Large intestine (tissue), 3 donors: ENCODE results near the gene SLC15A3. TPM values are rescaled to one million over a fixed set of nuclear protein-coding genes. Genes with fewer than 3 reads are reported as not detected.

Source experiments
- DNase-seq, 2 donors: peaks; one replicate each; pipeline versions ENCODE4 v3.0.0 to v3.0.0-alpha.2; 2013
- H3K27ac ChIP-seq: one replicate; pipeline ENCODE4 v1.5.1; 2013; ENCODE audit warnings: low read length
- H3K27me3 ChIP-seq: 2 replicates; pipeline ENCODE4 v1.6.1; 2013; ENCODE audit warnings: low read length; ENCODE audit not compliant: control insufficient read depth, insufficient read depth
- H3K36me3 ChIP-seq: 2 replicates; pipeline ENCODE4 v1.6.1; 2013; ENCODE audit warnings: low read length; ENCODE audit not compliant: control insufficient read depth, insufficient read depth
- H3K4me1 ChIP-seq: one replicate; pipeline ENCODE4 v1.6.1; 2013; ENCODE audit warnings: low read length; ENCODE audit not compliant: control insufficient read depth, insufficient read depth
- H3K4me3 ChIP-seq: one replicate; pipeline ENCODE4 v1.5.1; 2013; ENCODE audit warnings: low read length
- H3K9me3 ChIP-seq: one replicate; pipeline ENCODE4 v1.6.1; 2013; ENCODE audit warnings: mild to moderate bottlenecking, low read depth, low read length, moderate library complexity; ENCODE audit not compliant: control insufficient read depth
- WGBS: methylation state at CpG from one replicate; pipeline ENCODE4 v1.1.5; 2013; ENCODE audit warnings: low lambda C conversion rate; ENCODE audit not compliant: insufficient coverage; 5-methylcytosine and 5-hydroxymethylcytosine counted together
- polyA plus RNA-seq: library from polyadenylated mRNA; unstranded; fragments of 120-200 nt; gene quantifications from one replicate; pipeline ENCODE4 v1.2.1, GENCODE V29; 2013

The SLC15A3 gene
- polyA plus RNA-seq, 1 donor: 19.8 TPM

DNA sequence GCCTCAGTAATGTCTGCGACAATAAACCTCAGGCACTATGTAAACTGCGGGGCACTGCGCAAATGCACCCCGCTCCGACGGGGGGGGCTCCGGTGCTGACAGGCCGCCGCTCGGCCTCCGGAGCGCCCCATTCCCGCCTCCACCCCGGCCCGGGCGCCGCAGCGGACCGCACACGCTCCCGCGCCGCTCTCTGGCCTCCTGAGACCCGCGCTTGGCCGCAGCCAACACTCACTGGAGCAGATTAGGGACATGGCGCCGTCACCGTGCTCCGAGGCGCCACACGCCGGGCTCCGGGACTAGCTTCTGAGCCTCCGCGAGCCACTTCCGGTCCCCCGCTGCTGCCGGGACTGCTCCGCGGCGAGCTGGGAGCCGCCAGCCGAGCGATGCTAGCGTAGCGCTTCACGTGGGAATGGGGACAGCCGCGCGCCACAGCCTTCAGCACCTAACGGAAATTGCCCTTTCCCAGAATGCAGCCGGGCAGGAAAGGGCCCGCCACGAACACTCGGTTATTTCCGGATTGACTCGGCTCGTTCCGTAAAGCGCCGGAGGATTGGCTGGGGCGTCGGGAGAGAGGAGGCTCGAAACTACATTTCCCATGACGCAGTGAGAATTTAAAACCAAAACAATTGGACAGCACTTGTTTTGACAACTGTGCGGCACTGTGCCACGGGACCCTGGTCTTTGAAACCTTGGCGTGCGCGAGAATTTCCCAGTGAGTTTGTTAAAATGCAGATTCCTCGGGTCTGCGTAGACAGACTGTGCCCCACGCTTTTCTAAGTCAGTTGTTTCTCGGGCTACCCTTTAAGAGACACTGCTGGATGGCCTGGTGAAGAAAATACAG, 45.6 kb downstream of the SLC15A3 start, which contains the start of gene PRPF19:
Gene PRPF19 (minus strand): TSS at position 454 of the 841 bp plus-strand sequence. CDS start 203 bp downstream, at position 251.
- Histone ChIP-seq H3K27me3 (peaks cover 2% of the 10 kb centered on the region), H3K27ac (peak within 1 kb of the TSS; percentile 95), H3K4me1 (peaks cover 15% of the 10 kb centered on the region), H3K9me3 (no peaks in the 10 kb centered on the region), H3K36me3 (peaks cover 28% of the 10 kb centered on the region), H3K4me3 (peak within 1 kb of the TSS; percentile 85)
- DNase-seq: peak; percentile 96 to 98
- no CpG with 5 or more reads among the region's 75 CpGs for WGBS

DNA sequence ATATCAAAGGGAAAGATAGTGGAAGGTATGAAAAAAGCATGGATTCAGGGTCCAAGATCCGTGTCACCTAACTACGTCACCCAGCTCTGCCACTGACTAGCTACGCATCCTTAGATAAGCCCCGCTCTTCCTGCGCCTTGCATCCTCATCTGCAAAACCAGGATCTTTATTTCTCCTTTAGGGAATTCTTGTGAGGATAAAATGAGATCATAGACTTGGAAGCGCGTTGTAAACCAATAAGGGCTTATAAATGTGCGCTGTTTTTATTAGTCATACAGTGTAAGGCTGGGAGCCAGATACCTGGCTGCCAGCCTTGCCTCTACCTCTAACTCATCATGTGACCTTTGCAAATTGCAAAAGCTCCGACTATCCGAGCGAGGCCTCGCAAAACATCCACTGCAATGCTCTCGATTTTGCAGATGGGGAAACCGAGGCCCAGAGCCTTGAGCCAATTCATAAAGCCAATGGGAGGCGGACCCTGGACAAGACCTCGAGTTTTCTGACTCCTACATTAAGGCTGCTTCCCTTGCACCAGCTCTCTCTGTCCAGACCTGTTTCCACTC, 46.3 kb downstream of the SLC15A3 start:
- H3K4me1 ChIP-seq: peaks cover 15% of the 10 kb centered on the region
- DNase-seq: peak; percentile 66 to 81
- peaks cover 2% of the 10 kb centered on the region for H3K27me3 ChIP-seq
- H3K36me3 ChIP-seq: peaks cover 35% of the 10 kb centered on the region
- no peaks in the 10 kb centered on the region for H3K9me3 ChIP-seq
- WGBS: no CpG with 5 or more reads among the region's 16 CpGs
- H3K27ac ChIP-seq: peak overlapping the region; percentile 95
- peak overlapping the region; percentile 85 for H3K4me3 ChIP-seq

DNA sequence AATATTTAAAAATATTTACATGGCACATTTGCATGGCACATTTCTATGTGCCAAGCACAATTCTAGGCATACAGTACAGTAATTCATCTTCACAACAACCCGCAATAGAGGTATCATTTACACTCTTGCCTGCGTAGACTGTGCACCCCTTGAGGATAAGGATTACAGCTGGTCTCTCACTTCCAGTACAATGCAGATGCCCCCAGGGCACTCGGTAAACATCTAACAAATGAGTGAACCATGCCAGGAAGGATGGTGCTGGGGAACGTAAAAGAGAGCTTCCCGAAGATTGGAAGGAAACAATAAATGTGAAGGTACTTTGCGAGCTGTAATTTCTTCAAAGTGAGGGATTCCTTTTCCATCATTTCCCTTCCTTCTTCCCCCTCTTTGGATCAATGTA, 46.9 kb downstream of the SLC15A3 start:
- Histone ChIP-seq H3K9me3 (no peaks in the 10 kb centered on the region), H3K4me3 (peak overlapping the region; percentile 85), H3K36me3 (peaks cover 41% of the 10 kb centered on the region), H3K27me3 (no peaks in the 10 kb centered on the region), H3K27ac (peak overlapping the region; percentile 95), H3K4me1 (peaks cover 15% of the 10 kb centered on the region)
- 0% methylated on average over 1 of the region's 6 CpGs for WGBS
- no peak for DNase-seq

DNA sequence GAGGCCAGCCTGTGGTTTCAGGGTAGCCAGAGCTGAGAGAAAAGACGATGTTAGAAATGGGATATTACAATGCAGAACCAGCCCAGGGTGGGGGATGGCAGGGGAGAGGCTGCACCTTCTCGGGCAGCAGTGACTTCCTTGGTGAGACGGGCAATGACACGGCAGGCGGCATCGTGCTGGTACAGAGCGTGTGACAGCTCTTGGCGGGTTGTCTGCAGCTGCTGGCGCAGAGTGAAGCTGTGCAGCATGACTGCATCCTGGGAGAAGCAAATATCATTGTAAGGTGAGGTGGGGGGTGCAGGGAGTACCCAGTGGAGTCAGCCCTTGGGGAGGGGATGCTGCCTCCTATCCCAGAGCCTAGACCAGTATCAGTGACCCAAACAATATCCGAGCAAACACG, 49.4 kb downstream of the SLC15A3 start:
- H3K36me3 ChIP-seq: peaks cover 61% of the 10 kb centered on the region

DNA sequence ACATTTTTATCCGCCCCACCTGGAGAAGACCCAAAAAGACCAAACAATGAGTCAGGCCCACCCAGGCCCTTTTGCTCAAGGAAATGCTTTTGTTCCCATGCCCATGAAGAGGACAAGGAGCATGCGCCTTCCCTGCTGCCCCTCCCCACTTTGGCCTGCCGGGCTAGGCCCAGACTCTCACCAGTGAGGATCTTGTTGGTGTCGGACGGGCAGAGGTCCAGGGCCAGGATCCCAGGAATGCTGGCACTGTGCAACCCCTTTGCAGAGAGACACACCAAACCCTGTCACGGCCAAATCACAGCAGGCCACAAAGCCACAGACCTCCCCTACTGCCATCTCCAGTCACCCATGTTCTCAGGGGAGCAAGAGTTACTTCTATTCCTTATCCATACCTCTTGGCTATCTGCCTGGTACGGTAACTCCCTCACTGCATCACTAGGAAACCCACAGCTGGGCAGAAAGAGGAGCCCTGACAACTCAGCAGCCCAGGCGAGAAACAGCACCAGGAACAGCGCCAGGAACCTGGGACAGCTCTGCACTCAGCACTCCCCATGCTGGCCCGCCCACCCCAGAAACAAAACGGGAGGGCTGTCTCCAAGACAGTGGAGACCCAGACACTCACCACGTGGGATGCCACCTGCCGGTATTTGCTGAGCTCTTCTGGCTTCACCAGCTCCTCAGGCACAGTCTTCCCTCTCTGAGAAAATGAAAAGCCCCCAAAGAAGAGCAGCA, 51.1 kb downstream of the SLC15A3 start:
- Histone ChIP-seq H3K27me3 (no peaks in the 10 kb centered on the region), H3K36me3 (peaks cover 75% of the 10 kb centered on the region), H3K4me3 (no peak overlapping the region), H3K4me1 (peaks cover 12% of the 10 kb centered on the region), H3K9me3 (no peaks in the 10 kb centered on the region), H3K27ac (no peak overlapping the region)
- no peak for DNase-seq
- no CpG with 5 or more reads among the region's 13 CpGs for WGBS

More for the DNA sequence above, 49.4 kb downstream of the SLC15A3 start:
- no peak overlapping the region for H3K27ac ChIP-seq
- H3K4me3 ChIP-seq: no peak overlapping the region
- H3K9me3 ChIP-seq: no peaks in the 10 kb centered on the region
- peaks cover 15% of the 10 kb centered on the region for H3K4me1 ChIP-seq
- H3K27me3 ChIP-seq: no peaks in the 10 kb centered on the region
- no peak for DNase-seq
- no CpG with 5 or more reads among the region's 11 CpGs for WGBS

DNA sequence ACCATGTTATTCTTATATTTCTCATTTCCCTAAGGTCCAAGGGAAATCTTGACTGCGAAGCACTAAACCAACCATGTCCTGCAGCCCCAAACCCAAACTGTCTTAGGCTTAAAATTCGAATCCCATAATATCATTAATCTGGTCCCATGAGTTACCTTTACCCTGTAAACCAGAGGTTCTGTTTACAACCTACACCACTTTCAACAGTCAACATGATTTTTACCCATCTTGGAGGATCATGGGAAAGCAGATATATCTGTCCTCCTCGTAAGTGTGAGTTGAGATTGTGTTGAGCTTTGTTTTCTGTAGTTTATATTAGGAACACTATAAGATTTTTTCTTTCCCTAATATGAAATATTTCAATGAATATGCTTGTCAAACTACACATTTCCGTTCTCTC, 52.0 kb downstream of the SLC15A3 start:
- no peak for DNase-seq
- H3K27ac ChIP-seq: no peak overlapping the region
- H3K4me3 ChIP-seq: no peak overlapping the region
- H3K27me3 ChIP-seq: no peaks in the 10 kb centered on the region
- H3K4me1 ChIP-seq: peaks cover 9% of the 10 kb centered on the region
- H3K9me3 ChIP-seq: no peaks in the 10 kb centered on the region
- no CpG with 5 or more reads among the region's 4 CpGs for WGBS
- peaks cover 79% of the 10 kb centered on the region for H3K36me3 ChIP-seq

DNA sequence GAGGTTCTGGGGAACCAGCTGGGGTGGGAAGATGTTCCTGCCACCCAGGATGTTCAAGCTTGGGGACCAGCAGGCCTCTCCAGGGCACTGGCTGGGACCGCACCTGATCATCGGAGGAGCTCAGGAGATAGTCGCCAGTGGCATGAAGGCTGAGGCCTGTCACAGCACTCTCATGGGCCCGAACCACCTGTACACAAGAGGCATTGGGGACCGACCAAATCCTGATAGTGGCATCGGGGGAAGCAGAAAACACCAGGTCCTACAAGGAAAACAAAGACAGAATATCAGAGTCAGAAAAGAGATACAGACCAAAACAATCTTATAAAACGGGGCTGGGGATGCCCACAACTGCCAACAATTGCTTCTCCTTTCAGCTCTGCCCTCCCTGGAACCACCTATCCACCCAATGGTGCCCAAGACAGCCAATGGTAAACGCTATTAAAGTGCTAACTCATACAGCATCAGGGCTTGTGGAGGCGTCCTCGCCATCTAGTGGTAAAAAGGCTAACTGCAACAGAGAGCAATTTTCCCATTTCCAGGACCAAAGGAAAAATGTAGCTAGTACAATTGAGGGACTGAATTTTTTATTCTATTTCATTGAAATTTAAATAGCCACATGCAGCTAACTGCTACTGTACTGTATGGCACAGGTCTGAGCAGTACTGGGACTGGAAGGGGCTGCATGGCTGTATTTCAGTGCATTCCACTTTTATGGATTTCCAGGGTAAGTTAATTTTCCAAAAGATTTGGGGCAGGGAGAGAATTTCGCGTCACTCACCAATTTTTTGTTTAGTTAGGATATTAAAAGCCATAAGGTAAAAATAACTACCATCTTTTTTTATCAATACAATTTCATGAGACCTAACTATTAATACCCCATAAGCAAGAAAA, 52.7 kb downstream of the SLC15A3 start:
- Histone ChIP-seq H3K36me3 (peaks cover 84% of the 10 kb centered on the region), H3K9me3 (no peaks in the 10 kb centered on the region), H3K4me1 (peaks cover 2% of the 10 kb centered on the region), H3K27me3 (no peaks in the 10 kb centered on the region), H3K27ac (no peak overlapping the region), H3K4me3 (no peak overlapping the region)
- peak in 1 of 2 donors; percentile 42 for DNase-seq
- WGBS: 100% methylated on average over 1 of the region's 12 CpGs

DNA sequence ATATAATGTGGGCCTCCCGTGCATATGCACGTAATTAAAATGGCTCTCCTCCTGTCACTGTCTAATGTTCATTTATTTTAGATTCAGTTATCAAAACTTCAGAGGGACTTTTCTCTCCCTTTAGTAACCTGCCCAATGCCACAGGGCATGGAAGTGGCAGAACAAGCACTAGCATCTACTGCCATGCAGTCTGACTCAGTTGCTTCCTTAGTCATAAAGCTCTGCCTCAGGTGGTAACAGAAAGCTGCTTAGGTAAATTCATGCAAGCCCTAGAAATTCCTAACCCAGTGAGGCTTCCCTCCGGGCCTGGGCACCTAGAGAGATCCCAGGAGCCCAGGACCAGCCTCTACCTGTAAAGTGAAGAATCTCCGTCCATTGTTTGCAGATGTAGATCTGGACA, 54.5 kb downstream of the SLC15A3 start:
- Histone ChIP-seq H3K4me3 (no peak overlapping the region), H3K9me3 (no peaks in the 10 kb centered on the region), H3K27me3 (no peaks in the 10 kb centered on the region), H3K4me1 (no peaks in the 10 kb centered on the region), H3K27ac (no peak overlapping the region), H3K36me3 (peaks cover 86% of the 10 kb centered on the region)
- no peak for DNase-seq
- WGBS: no CpG with 5 or more reads among the region's 4 CpGs

DNA sequence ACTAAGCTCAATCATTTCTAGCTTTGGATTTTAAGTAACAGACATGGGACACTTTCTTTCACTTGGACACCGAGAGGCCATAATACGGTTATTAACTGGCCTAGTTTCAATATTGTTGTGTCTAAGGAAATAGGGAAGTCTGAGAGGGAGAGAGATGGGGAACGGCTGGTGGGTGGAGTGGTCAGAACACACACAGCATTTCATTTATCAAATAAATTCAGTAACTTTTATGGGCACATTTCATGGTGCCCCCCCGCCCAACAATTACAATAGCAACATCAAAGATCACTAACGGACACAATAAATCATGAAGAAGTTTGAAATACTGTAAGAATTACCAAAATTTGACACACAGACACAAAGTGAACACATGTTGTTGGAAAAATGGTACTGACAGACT, 56.3 kb downstream of the SLC15A3 start:
- no peak for DNase-seq

More for the DNA sequence above, 56.3 kb downstream of the SLC15A3 start:
- H3K27ac ChIP-seq: no peak overlapping the region
- no CpG with 5 or more reads among the region's 5 CpGs for WGBS
- no peak overlapping the region for H3K4me3 ChIP-seq
- H3K36me3 ChIP-seq: peaks cover 78% of the 10 kb centered on the region
- no peaks in the 10 kb centered on the region for H3K4me1 ChIP-seq
- H3K9me3 ChIP-seq: no peaks in the 10 kb centered on the region
- no peaks in the 10 kb centered on the region for H3K27me3 ChIP-seq
